MM.1S (cell line): ENCODE results near the gene CD46.

Experiments
- EZH2phosphoT487 ChIP-seq: fragments of 300-600 bp; sonication (generic); IDR thresholded peaks from 2 replicates; pipeline ENCODE4 v1.6.1; 2018; ENCODE audit warnings: antibody characterized with exemption, low read length
- TF ChIP-seq, protein P1 (sequence below): fragments of 300-600 bp; sonication (generic); IDR thresholded peaks from 2 replicates; pipeline ENCODE4 v1.5.1; 2016; ENCODE audit warnings: antibody characterized with exemption, low read length, mixed read lengths

DNA sequence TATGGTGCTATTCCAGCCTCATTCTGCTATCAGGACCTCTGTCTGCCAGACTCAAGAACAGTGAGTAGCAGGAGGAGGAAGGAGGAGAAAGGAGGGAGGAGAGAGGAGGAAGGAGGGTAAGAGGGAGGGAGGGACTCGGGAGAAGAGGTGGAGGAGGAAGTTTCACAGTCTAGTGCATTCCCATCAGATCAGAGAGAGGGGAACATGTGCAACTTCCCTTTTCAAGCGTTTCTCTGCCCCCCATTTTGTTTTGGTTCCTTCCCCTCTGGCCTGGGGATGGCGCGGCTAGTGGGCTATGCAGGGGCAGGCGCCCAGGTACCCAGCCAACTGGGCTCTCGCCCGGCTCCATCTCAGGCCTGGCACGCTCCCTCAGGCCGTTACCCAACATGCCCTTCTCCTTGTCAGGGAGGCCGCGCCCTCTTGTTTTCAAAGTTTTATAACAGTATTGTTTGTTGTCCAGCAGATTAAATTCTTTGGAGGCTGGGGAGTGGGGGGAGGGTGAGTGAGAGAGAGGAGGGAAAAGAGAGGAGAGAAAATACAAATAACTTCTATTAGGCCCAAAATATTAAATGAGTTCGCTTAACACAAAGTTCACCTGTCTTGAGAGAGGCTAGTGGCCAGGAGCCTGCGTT lies 56.0 kb downstream of the CD46 start:
- TF ChIP-seq, protein P1, sequence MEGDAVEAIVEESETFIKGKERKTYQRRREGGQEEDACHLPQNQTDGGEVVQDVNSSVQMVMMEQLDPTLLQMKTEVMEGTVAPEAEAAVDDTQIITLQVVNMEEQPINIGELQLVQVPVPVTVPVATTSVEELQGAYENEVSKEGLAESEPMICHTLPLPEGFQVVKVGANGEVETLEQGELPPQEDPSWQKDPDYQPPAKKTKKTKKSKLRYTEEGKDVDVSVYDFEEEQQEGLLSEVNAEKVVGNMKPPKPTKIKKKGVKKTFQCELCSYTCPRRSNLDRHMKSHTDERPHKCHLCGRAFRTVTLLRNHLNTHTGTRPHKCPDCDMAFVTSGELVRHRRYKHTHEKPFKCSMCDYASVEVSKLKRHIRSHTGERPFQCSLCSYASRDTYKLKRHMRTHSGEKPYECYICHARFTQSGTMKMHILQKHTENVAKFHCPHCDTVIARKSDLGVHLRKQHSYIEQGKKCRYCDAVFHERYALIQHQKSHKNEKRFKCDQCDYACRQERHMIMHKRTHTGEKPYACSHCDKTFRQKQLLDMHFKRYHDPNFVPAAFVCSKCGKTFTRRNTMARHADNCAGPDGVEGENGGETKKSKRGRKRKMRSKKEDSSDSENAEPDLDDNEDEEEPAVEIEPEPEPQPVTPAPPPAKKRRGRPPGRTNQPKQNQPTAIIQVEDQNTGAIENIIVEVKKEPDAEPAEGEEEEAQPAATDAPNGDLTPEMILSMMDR = no peak
- TF ChIP-seq EZH2phosphoT487 = no peak
